ENCODE measurements around the gene TMEM168. TPM values are rescaled to one million over a fixed set of nuclear protein-coding genes. Genes with fewer than 3 reads are reported as not detected.

The TMEM168 gene
- polyA plus RNA-seq, 3 donors = 7.0 to 14.7 (median 14.6) TPM

DNA sequence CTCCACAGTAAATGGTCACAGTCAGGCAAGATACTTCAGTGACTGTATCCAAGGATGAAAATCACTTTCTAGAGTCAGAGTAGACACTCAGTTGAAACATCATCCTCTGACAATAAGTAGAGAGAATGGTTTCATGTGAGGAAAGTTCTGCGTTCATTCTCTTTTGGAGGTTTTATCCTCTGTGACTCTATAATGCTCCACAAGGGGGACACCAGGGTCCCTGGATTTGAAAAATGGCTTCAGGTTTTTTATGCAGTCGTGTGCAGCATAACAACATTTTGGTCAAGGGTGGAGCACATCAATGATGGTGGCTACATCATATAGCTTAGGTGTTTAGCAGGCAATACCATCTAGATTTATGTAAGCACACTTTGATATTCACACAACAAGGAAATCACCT, 40.4 kb downstream of the TMEM168 start:
- Histone ChIP-seq H3K9ac (ENCODE audit: insufficient read depth, low read length, poor library complexity, severe bottlenecking) (no peak overlapping the region), H3K4me3 (replicated peaks in 1 of 3; ENCODE audit: low read depth in 2 of 3, low read length in 3 of 3) (no peak overlapping the region), H3K9me3 (replicated peaks in 1 of 2; ENCODE audit: control insufficient read depth in 1 of 2, insufficient read depth in 1 of 2, low read length in 2 of 2) (no peaks in the 10 kb centered on the region), H3K4me1 (ENCODE audit: control insufficient read depth in 1 of 2, insufficient read depth in 2 of 2, low read length in 2 of 2) (no peaks in the 10 kb centered on the region), H3K4me2 (replicated peaks; ENCODE audit: extremely low read depth, low read length, poor library complexity, severe bottlenecking) (no peak overlapping the region), H4K20me1 (ENCODE audit: insufficient read depth, low read length) (no peaks in the 10 kb centered on the region), H3K27me3 (ENCODE audit: control insufficient read depth in 2 of 2, insufficient read depth in 2 of 2, low read length in 2 of 2) (no peaks in the 10 kb centered on the region), H2AFZ (ENCODE audit: insufficient read depth, low read depth, low read length, poor library complexity, severe bottlenecking) (no peak overlapping the region), H3K27ac (ENCODE audit: low read depth in 1 of 2, low read length in 2 of 2) (no peak overlapping the region), H3K79me2 (ENCODE audit: insufficient read depth, low read length) (no peaks in the 10 kb centered on the region), H3K36me3 (replicated peaks in 1 of 2; ENCODE audit: control insufficient read depth in 1 of 2, insufficient read depth in 2 of 2, low read length in 2 of 2) (no peaks in the 10 kb centered on the region)
- intact Hi-C loops (cut with micrococcal nuclease) = no loop called here
- no CpG with 5 or more reads among the region's 2 CpGs for WGBS (ENCODE audit: insufficient coverage)
- TF ChIP-seq, protein P1, sequence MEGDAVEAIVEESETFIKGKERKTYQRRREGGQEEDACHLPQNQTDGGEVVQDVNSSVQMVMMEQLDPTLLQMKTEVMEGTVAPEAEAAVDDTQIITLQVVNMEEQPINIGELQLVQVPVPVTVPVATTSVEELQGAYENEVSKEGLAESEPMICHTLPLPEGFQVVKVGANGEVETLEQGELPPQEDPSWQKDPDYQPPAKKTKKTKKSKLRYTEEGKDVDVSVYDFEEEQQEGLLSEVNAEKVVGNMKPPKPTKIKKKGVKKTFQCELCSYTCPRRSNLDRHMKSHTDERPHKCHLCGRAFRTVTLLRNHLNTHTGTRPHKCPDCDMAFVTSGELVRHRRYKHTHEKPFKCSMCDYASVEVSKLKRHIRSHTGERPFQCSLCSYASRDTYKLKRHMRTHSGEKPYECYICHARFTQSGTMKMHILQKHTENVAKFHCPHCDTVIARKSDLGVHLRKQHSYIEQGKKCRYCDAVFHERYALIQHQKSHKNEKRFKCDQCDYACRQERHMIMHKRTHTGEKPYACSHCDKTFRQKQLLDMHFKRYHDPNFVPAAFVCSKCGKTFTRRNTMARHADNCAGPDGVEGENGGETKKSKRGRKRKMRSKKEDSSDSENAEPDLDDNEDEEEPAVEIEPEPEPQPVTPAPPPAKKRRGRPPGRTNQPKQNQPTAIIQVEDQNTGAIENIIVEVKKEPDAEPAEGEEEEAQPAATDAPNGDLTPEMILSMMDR (IDR thresholded peaks at IDR 0.05) = no peak
- peaks cover 0 to 2% (median 0%) of the 10 kb centered on the region in 7 donors for H3K9me3 Mint-ChIP-seq
- H3K4me3 Mint-ChIP-seq = no peak overlapping the region
- no peaks in the 10 kb centered on the region for H3K36me3 Mint-ChIP-seq
- no peaks in the 10 kb centered on the region for H3K4me1 Mint-ChIP-seq
- peaks cover 1 to 2% (median 2%) of the 10 kb centered on the region in 3 donors for H3K27me3 Mint-ChIP-seq (ENCODE audit: low read depth in 3 of 3)
- DNase-seq = no peak
- H3K27ac Mint-ChIP-seq = no peak overlapping the region

DNA sequence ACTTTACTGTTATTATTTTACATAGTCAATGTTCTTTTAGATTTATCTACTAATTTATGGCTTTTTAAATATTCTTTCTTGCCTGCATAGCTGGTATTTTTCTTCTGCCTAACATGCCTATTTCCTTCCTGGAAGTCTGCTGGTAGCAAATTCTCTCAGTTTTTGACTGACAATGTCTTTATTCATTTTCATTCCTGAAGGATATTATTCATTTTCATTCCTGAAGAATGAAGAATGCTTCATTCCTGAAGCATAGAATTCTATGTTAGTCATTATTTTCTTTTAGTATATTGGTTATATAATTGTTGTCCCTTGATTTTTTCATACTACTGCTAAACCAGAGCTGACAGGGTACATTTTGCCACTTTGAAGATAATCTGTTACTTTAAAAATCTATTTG, 41.8 kb downstream of the TMEM168 start:
- Mint-ChIP-seq H3K4me1 (no peaks in the 10 kb centered on the region), H3K27ac (no peak overlapping the region), H3K9me3 (peaks cover 0 to 2% (median 0%) of the 10 kb centered on the region in 7 donors), H3K27me3 (ENCODE audit: low read depth in 3 of 3) (peaks cover 0 to 2% (median 1%) of the 10 kb centered on the region in 3 donors), H3K36me3 (no peaks in the 10 kb centered on the region), H3K4me3 (no peak overlapping the region)
- Histone ChIP-seq H2AFZ (ENCODE audit: insufficient read depth, low read depth, low read length, poor library complexity, severe bottlenecking) (no peak overlapping the region), H3K4me1 (ENCODE audit: control insufficient read depth in 1 of 2, insufficient read depth in 2 of 2, low read length in 2 of 2) (no peaks in the 10 kb centered on the region), H3K9ac (ENCODE audit: insufficient read depth, low read length, poor library complexity, severe bottlenecking) (no peak overlapping the region), H3K79me2 (ENCODE audit: insufficient read depth, low read length) (no peaks in the 10 kb centered on the region), H3K36me3 (replicated peaks in 1 of 2; ENCODE audit: control insufficient read depth in 1 of 2, insufficient read depth in 2 of 2, low read length in 2 of 2) (no peaks in the 10 kb centered on the region), H3K27me3 (ENCODE audit: control insufficient read depth in 2 of 2, insufficient read depth in 2 of 2, low read length in 2 of 2) (no peaks in the 10 kb centered on the region), H4K20me1 (ENCODE audit: insufficient read depth, low read length) (no peaks in the 10 kb centered on the region), H3K9me3 (replicated peaks in 1 of 2; ENCODE audit: control insufficient read depth in 1 of 2, insufficient read depth in 1 of 2, low read length in 2 of 2) (no peaks in the 10 kb centered on the region), H3K27ac (ENCODE audit: low read depth in 1 of 2, low read length in 2 of 2) (no peak overlapping the region), H3K4me3 (replicated peaks in 1 of 3; ENCODE audit: low read depth in 2 of 3, low read length in 3 of 3) (no peak overlapping the region), H3K4me2 (replicated peaks; ENCODE audit: extremely low read depth, low read length, poor library complexity, severe bottlenecking) (no peak overlapping the region)
- intact Hi-C loops (cut with micrococcal nuclease) = no loop called here
- TF ChIP-seq, protein P1 (IDR thresholded peaks at IDR 0.05) = no peak
- DNase-seq = no peak

All from CD14-positive monocyte (primary cell).